Retinal pigment epithelial cell (primary cell): Measurements from ENCODE around the gene HSD17B10.
"Not testable (repeated sequence)": the region's sequence is repeated elsewhere in the genome, so short reads cannot be mapped to it uniquely, and the experiment has no call there.

ENCODE experiments used
- DNase-seq: peaks from one replicate; pipeline ENCODE4 v3.0.0-alpha.2; 2010; ENCODE audit warnings: low read depth
- H3K4me3 ChIP-seq: 2 replicates; pipeline ENCODE4 v1.5.1; 2011; ENCODE audit warnings: mild to moderate bottlenecking, low read length, control low read depth, moderate library complexity
- TF ChIP-seq, protein P1 (sequence below): conservative IDR thresholded peaks from 2 replicates; pipeline ENCODE4 v1.5.1; 2011; ENCODE audit warnings: low read depth, low read length, control low read depth, inconsistent platforms

The HSD17B10 gene

DNA sequence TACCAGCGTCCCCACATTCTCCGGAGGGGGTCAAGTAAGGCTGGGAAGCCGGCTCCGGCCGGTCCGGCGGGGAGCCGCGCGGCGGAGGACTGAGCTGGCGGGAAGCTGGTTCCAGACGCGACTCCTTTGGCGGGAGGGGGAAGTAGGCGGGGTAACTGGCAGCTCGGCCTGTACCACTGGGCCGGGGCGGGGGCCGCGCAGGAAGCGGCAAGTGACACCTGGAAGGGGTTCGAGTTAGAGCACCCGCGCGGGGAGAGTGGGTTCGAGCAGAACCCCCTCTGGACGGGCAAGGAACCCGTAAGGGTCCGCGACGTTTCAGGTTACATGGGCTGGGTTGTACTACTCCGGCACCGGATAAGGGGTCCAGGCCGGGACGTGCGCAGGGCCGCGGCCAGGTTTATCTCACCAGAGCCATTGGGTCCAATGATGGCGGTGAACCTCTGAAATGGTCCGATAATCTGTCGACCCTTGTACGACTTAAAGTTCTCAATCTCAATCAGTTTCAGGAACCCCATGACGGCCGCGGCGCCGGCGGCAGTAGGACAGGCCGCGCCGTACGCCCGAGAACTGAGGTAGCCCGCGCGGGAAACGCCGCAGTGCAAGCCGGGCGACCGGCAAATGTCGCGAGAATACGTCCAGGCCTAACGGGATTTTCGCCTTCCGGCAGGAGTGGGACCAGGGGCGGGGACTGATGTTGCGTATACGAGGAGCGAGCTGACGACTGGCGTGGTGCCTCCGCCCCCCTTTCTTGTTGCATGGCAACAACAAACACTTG, 11.9 kb downstream of the HSD17B10 start, which contains the start of gene SMC1A:
Gene SMC1A, minus strand, starts transcription at position 569 of the 775 bp plus-strand sequence. Its CDS starts 54 bp downstream, at position 515.
- H3K4me3 ChIP-seq: peak within 1 kb of the TSS; percentile 72
- TF ChIP-seq, protein P1, sequence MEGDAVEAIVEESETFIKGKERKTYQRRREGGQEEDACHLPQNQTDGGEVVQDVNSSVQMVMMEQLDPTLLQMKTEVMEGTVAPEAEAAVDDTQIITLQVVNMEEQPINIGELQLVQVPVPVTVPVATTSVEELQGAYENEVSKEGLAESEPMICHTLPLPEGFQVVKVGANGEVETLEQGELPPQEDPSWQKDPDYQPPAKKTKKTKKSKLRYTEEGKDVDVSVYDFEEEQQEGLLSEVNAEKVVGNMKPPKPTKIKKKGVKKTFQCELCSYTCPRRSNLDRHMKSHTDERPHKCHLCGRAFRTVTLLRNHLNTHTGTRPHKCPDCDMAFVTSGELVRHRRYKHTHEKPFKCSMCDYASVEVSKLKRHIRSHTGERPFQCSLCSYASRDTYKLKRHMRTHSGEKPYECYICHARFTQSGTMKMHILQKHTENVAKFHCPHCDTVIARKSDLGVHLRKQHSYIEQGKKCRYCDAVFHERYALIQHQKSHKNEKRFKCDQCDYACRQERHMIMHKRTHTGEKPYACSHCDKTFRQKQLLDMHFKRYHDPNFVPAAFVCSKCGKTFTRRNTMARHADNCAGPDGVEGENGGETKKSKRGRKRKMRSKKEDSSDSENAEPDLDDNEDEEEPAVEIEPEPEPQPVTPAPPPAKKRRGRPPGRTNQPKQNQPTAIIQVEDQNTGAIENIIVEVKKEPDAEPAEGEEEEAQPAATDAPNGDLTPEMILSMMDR: no peak
- DNase-seq: peak; percentile 97

DNA sequence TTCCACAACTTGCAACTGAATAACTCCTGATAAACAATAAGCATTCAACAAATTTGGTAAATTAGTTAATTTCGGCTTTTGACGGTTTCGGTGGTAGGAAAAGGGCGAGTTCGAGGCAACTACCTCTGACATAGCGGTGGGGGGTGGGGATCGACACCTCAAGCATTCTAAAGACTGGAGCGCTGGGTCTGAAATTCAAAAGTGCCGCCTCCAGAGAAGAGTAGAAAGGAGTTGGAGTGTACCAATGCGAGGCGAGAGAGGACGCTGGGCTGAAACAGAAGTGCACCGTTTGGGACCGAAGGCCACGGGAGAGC, 12.4 kb downstream of the HSD17B10 start:
- no peak for DNase-seq
- TF ChIP-seq, protein P1: no peak
- peak overlapping the region; percentile 72 for H3K4me3 ChIP-seq

DNA sequence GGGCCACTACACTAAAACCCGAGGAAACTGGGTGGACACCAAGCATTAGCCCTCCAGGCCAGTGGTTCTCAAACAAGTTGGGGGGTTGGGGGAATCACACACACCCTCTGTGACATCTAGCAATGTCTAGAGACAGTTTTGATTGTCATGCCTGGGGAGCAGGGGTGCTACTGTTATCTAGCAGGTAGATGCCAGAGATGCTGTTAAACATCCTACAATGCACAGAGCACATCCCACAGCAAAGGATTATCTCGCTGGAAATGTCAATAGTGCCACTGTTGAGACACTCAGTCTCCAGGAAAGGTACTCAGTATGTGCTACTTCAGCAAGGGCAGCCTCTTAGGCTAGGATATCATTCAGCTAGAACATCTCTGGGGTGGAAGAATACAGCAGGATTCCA, 13.0 kb downstream of the HSD17B10 start:
- peak overlapping the region; percentile 72 for H3K4me3 ChIP-seq
- TF ChIP-seq, protein P1: no peak
- DNase-seq: no peak

- not testable (repeated sequence) for DNase-seq, H3K4me3 ChIP-seq
Observed at GRCh38 chrX:53420351-53420750, 13.8 kb downstream of the HSD17B10 start.

- TF ChIP-seq, protein P1: no peak
- no peak overlapping the region for H3K4me3 ChIP-seq
- no peak for DNase-seq
Observed at GRCh38 chrX:53412446-53412845, 21.7 kb downstream of the HSD17B10 start.

GRCh38 chrX:53403535-53403934, 30.6 kb downstream of the HSD17B10 start:
- H3K4me3 ChIP-seq: no peak overlapping the region
- no peak for DNase-seq
- TF ChIP-seq, protein P1: no peak

- DNase-seq: no peak
- TF ChIP-seq, protein P1: no peak
- H3K4me3 ChIP-seq: no peak overlapping the region
Observed at GRCh38 chrX:53398216-53398615, 36.0 kb downstream of the HSD17B10 start.
